ENCODE results near the gene SLC39A7.

The SLC39A7 gene

GRCh38 chr6:33170176-33171015 lies 30.3 kb upstream of the SLC39A7 start:
- no peak for DNase-seq

GRCh38 chr6:33171016-33171879 lies 29.4 kb upstream of the SLC39A7 start:
- DNase-seq = no peak

DNA sequence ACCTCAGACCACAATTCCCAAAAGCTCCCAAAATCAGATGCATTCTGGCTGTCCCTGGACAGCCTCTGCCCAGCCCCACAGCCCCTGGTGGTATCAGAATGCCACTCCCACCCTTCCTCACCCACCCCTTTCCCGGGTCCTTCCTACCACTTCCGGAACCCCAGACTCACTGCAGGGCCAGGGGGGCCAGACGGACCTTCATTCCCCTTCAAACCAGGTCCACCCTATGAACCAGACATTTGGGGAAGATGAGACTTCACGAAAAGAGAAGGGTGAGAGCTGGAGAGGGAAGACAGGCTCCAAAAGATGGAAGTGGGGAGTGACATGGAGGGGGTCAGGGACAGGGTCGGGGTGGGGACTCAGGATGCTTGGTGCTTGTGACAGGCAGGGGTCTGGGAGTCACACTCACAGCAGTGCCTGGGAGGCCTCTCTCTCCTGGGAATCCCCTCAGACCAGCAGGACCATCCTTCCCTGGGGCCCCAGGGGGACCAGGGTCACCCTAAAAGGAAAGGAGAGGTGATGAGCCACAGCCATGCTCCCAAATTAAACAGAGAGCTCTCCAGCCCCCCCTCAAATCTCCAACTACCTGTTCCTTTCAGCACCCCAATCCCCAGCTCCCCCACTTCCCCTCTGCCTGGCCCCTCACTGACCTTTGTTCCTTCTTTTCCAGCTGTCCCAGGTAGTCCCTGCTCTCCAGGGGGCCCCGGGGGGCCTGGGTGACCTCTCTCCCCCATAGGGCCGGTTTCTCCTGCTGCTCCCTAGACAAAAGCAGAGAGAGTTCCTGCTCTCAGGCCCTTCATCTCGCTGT lies 28.6 kb upstream of the SLC39A7 start:
- DNase-seq = no peak

- no peak for DNase-seq
Measured at GRCh38 chr6:33172688-33173534, 27.8 kb upstream of the SLC39A7 start.

DNA sequence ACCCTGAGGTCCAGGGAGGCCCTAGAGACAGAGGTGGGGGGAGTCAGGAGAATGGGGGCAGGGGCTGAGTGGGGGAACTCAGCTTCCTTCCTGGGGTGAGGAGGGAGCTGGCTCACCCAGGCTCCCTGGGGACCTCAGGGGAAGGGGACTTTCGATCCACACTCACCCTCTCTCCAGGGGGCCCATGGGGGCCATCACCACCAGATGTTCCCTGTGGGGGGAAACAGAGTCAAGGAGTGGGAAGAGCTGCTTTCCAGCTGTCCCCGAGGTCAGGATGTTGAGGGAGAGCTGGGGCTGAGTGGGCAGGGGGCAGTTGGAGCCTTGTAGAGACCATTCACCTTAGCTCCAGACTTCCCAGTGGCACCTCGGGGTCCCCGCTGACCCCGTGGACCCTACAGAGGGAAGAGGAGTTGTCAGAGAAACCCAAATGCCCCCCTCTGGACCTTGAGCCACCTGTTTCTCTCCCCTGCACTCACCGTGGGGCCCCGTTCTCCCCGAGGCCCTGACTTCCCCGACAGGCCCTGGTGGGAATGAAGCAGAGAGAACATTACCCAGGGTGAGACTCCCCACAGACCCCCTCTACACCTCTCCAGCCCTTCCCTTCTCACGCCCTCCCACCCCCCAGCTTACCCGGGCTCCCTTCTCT lies 27.0 kb upstream of the SLC39A7 start:
- no peak for DNase-seq

DNA sequence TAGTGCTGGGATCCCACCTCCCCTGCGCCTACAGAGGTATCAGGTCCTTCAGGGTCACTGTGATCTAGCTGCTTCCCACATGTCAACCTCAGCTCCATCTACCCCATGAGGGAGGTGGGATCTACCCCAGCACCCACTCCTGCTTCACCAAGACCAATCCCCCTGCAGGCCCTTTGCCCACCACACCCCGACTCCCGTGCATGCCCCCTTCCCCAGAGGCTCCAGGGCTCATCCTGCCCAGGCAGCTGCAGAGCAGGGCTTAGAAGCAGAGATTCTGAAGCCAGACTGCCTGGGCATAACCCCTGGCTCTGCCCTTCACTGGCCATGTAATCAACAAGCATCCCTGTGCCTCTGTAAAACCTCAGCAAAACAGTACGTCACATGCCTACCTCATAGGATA lies 25.9 kb upstream of the SLC39A7 start:
- DNase-seq = no peak

DNA sequence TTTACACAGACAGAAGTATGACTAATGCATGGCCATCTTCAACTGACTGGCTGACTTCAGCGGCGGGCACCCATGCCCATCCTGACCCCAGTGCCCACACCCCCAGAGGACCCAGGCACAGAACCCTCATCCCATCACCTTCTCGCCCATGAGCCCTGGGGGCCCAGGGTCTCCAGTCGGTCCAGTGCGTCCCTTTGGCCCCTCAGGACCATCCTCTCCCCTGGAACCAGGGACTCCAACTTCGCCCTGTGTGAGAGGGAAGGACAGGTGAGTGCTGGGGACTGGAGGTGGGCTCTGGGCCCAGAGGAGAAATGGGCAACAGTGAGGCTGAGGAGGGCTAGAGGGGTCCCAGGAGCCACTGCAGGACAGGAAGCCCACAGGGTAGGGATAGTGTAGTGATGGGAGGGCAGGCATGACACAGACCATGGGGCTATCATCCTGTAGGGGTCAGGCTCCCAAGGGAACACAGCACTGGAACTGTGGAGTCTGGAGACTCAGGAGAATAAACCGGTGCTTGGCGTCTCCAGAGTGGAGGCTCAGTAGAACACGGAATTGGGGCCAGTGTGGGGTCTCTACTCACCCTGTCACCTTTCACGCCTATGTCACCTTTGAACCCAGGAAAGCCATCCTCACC lies 25.1 kb upstream of the SLC39A7 start:
- DNase-seq = no peak

DNA sequence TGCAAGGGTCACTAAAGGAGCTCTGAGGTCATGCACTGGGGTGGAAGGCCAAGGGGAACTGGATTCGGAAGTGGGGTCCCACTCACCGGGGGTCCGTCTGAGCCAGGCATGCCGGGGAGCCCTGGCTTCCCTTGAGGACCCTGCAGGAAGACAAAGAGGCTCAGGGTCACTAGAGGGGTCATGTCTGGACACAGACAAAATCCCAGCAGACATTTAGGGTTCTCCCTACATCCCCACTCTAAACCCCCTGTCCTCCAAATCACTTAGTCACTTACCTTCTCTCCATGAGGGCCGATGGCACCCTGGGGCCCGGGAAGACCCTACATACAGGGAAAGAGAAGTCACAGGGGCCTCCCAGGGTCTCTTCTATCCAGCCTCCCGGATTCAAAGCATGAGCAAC lies 23.8 kb upstream of the SLC39A7 start:
- DNase-seq = no peak

DNA sequence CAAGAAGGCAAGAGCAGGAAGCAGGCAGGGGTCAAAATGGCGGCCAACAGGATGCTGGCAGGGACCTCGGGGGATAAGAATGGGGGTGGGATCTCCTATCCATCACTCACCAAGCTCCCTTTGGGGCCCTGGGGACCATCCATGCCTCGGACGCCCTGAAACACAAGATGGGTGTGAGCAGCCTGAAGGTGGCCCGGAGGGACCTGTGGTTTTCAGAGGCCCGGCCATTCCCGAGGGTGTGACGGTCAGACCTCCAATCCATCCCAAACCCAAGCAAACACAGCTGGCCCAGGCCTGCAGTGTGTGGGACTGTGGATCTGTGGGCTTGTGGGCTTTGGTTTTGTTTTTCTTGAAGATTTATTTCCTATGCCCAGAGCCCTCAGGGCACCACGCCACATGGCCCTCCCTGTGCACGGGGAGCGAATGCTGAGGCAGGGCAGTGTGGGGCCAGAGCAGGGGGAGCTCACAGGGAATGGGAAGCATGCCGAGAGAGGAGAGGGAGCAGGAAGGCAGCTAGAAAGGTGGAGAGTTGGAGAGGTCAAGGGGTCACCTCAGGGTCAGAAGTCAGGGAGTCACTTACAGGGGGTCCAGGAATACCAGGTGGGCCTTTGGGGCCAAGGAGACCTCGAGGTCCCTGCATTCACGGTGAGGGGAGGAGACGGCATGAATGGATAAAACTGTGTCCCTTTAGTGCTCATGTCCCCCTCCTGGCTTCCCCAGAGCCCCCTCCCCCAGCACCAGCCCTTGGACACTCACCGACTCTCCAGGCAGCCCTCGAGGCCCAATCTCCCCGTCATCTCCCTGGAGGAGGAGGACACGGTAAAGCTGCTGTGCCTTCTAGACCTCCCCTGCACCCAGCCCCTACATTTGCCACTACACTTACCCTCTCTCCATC lies 22.9 kb upstream of the SLC39A7 start:
- no peak for DNase-seq

DNA sequence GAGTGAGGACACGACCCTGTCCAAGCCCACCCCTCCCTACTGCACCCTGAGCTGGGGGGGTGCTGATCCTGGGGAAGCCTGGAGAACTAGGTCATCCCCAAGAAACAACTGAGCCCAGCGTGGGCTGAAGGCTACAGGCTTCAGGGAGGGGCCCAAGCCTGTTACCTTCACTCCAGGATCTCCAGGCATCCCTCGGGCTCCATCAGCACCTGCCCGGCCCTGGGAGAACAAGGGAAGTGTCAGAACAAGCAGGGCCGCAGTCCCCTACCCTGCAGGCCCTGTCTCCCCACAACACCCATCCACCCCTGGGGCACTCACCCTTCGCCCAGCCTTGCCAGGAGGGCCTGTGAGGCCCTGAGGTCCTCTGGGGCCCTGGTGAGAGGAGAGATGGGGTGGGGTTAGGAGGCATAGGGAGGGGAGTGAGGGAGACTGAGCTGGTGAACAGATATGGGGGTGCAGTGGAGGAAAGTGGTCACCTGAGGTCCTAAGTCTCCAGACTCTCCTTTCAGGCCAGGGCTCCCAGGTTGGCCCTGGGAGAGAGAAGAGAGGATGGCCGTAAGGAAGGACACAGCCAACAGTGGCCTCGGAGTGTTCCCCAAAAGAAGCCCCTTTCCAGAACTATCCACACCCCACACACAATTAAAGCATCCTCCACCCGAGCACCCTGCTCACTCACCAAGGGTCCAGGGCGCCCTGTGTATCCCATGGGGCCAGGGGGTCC lies 21.8 kb upstream of the SLC39A7 start:
- DNase-seq = no peak

DNA sequence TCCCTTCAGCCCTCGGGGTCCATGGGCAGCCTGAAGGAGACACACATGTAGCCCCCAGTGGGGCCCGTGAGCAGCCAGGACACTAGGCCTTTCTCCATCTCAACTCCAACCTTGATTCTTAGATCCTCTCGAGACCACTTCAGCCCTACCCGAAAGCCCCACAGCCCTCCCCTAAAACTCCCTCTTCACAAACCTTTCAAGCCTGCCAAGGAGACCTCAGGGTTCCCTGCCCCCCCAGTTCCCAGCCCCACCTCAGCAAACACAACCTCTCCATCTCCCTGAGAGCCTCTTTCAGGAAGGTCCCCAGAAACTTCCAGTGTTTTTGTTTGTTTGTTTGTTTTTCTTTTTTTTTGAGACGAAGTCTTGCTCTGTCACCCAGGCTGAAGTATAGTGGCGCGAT lies 19.5 kb upstream of the SLC39A7 start:
- no peak for DNase-seq

DNA sequence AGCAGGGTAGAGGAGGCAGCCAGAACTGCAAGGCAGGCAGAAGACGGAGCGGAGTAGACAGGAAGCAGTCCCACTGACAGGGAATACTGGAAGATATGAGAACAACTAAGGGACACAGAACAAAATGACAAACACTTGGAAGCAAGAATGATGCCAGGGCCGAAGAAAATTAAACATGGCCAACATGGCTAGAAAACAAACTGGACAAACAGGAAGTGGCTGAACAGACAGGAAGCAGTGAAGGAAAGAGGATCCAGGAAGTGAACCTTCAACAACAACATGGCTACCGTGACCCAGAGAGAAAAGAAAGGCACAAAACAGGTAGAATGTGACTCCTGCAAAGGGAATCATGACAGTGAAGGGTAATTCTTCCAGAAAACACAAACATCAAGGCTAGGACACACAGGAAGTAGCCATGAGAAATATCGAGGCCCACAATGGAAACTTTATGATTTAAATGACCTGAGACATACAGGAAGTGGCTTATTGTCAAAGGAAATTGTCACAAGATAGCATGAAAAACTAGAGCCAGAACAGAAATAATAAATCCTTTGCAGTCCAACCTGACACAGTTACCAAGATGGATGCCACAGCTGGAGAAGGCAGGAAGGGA lies 17.5 kb upstream of the SLC39A7 start:
- DNase-seq = peak in 1 of 2 donors; percentile 33

DNA sequence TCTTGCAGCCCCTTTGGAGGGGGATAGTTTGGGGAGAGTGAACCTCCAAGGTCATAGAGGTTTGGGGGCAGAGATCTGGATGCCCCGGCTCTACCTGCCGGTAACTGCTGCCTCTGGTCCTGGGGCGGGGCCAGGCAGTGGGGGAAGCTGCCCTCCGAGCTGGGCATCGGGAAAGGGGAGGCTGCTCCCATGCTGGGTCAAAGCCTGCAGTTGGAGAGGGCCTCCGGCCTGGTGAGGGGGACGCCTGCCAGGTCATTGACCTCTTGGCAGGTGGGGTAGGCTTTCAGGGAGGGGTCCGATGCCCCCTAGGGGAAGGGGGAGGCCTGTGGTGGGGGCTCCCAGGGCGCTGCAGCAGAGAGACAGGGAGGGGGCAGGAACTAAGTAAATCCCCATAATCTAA lies 15.5 kb upstream of the SLC39A7 start:
- DNase-seq = no peak

GRCh38 chr6:33185654-33186187 lies 14.9 kb upstream of the SLC39A7 start:
- no peak for DNase-seq

DNA sequence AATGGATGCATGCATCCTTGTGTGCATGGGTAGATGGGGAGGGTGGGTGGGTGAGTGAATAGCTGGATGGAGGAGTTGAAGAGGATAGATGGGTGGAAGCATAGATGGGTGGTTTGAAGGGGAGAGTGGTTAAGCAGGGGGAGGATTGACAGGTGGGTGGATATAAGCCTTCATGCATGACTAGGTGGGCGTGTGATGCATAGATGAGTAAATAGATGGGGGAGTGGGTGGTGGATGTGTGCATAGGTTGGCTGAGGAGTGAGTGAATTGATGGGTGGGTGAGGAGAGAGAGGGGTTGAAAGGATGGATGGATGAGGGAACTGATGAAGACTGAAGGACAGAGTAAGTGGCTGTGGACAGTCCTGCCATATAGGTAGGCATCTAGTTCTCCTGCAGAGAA lies 12.9 kb upstream of the SLC39A7 start:
- DNase-seq = no peak

DNA sequence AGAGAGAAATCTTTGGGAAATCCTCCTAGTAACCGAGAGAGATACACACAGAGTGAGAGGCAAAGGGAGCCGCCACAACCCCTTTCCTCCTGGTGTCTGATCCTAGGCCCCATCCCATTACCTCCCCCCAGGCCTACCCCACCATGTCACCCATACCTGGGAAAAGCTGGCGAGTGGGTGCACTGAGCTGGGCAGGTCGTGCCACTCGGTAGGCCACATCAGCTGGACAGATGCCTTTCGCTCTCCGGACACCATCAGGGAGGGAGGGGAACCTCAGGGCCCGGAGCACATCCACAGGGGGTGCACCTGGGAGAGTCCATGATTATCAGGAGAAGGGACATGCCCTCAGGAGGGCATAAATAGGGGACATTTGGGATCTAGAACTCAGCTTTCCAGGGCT lies 11.5 kb upstream of the SLC39A7 start:
- no peak for DNase-seq

- DNase-seq = no peak
Measured at GRCh38 chr6:33189625-33190448, 10.8 kb upstream of the SLC39A7 start.

All from CD4-positive, alpha-beta T cell treated with Interleukin-4 for 1 hour (primary cell).